DOHH2 (cell line): ENCODE data around the gene GIMAP8.

ENCODE experiments used
- CTCF ChIP-seq: fragments of 200-600 bp; sonication (generic); IDR thresholded peaks from one replicate; pipeline ENCODE4 v1.5.1; 2014; ENCODE audit warnings: antibody characterized with exemption, mild to moderate bottlenecking, low read depth, low read length; ENCODE audit not compliant: poor library complexity, severe bottlenecking
- EZH2phosphoT487 ChIP-seq: fragments of 200-600 bp; sonication (generic); IDR thresholded peaks from 2 replicates; pipeline ENCODE4 v1.6.1; 2017; ENCODE audit warnings: borderline replicate concordance, mild to moderate bottlenecking, antibody characterized with exemption, low read length, moderate library complexity, mixed read lengths

- TF ChIP-seq CTCF (no peak), EZH2phosphoT487 (no peak)
Observed at GRCh38 chr7:150402671-150403321, 47.6 kb upstream of the GIMAP8 start.
